HG02610 (cell line): Measurements from ENCODE around the gene BHLHA15.
"Not testable (repeated sequence)": the region's sequence is repeated elsewhere in the genome, so short reads cannot be mapped to it uniquely, and the experiment has no call there.

Experiments
- ATAC-seq: cut with Tn5 transposase; IDR thresholded peaks from one replicate; pipeline ENCODE4 v1.9.1; 2021; ENCODE audit warnings: mild to moderate bottlenecking, moderate library complexity; ENCODE audit not compliant: unreplicated experiment

The BHLHA15 gene

GRCh38 chr7:98206451-98207330, 4.5 kb upstream of the BHLHA15 start:
- no peak for ATAC-seq

- no peak for ATAC-seq
Measured at GRCh38 chr7:98209166-98209920, 1.9 kb upstream of the BHLHA15 start.

- ATAC-seq: no peak
Measured at GRCh38 chr7:98210513-98211220, 572 bp upstream of the BHLHA15 start.

- ATAC-seq: no peak
Measured at GRCh38 chr7:98211676-98212531, 665 bp downstream of the BHLHA15 start.

- no peak for ATAC-seq
Measured at GRCh38 chr7:98212532-98213041, 1.3 kb downstream of the BHLHA15 start.

- no peak for ATAC-seq
Measured at GRCh38 chr7:98213296-98213887, 2.2 kb downstream of the BHLHA15 start.

GRCh38 chr7:98213888-98214810, 2.9 kb downstream of the BHLHA15 start:
- ATAC-seq: no peak

GRCh38 chr7:98214811-98215321, 3.6 kb downstream of the BHLHA15 start:
- no peak for ATAC-seq

GRCh38 chr7:98215561-98216495, 4.6 kb downstream of the BHLHA15 start:
- ATAC-seq: no peak

GRCh38 chr7:98216941-98217622, 5.8 kb downstream of the BHLHA15 start:
- ATAC-seq: no peak

- ATAC-seq: no peak
Measured at GRCh38 chr7:98217623-98218582, 6.7 kb downstream of the BHLHA15 start.

- not testable (repeated sequence) for ATAC-seq
Measured at GRCh38 chr7:98219382-98219781, 8.1 kb downstream of the BHLHA15 start.

- ATAC-seq: no peak
Measured at GRCh38 chr7:98221611-98222532, 10.6 kb downstream of the BHLHA15 start.

GRCh38 chr7:98222533-98223195, 11.4 kb downstream of the BHLHA15 start:
- ATAC-seq: no peak
